HT-29 (cell line): ENCODE results near the gene PRMT9. TPM values are rescaled to one million over a fixed set of nuclear protein-coding genes. Genes with fewer than 3 reads are reported as not detected.

Experiments
- DNase-seq: peaks from one replicate; pipeline ENCODE4 v3.0.0-alpha.2; 2015; ENCODE audit warnings: low spot score
- total RNA-seq: library from RNA; depleted of rRNA; stranded (reverse); fragments of >200 nt; shearing (Covaris generic); gene quantifications from 2 replicates; pipeline ENCODE4 v1.2.3, GENCODE V29; 2014

PRMT9 gene
- total RNA-seq, 1 experiment from 2014 or later: 3.8 TPM

DNA sequence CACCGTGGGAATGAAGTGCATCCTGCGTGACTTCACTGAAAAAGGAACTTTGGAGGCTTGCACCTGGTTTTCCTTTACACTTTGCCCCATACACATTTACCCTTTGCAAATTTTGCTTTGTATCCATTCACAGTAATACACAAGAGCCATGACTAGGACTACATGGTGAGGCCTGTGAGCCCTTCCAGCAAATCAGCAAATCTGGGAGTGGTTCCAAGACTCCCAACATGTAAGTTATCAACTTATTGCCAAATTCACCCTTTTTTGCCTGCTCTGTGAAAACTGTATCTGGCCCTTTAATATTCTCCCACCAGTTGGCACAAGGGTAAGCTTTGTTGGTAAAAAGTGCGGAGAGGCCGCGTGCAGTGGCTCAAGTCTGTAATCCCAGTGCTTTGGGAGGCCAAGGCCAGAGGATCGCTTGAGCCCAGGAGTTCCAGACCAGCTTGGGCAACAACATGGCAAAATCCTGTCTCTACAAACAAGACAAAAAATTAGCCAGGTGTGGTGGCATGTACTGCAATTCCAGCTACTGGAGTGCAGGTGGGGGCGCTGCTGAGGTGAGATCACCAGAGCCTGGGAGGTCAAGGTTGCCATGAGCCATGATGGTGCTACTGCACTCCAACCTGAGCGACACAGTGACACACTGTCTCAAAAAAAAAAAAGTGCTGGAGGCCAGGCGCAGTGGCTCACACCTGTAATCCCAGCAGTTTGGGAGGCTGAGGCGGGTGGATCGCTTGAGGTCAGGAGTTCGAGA is 5.0 kb downstream of the PRMT9 start:
- DNase-seq: peak; percentile 7

DNA sequence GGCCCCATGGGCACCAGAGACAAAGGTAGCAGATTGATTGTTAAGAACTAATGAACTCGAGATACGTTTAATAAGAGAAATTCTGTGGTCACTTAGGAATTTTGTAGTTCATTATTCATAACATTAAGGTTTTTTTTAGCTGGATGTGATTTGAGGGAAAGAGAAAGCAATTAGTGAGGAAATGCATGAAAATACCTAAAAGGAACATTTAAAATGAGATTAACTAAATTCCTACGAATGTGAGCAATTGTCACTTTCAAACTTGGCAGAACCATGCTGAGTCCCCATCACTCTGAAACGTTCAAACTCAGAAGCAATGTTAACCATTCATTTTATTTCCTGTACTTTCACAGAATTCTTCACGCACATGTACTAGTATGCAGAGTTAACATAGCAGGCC is 5.9 kb downstream of the PRMT9 start:
- no peak for DNase-seq

- DNase-seq: no peak
Measured at GRCh38 chr4:147674496-147674895, 9.5 kb downstream of the PRMT9 start.

DNA sequence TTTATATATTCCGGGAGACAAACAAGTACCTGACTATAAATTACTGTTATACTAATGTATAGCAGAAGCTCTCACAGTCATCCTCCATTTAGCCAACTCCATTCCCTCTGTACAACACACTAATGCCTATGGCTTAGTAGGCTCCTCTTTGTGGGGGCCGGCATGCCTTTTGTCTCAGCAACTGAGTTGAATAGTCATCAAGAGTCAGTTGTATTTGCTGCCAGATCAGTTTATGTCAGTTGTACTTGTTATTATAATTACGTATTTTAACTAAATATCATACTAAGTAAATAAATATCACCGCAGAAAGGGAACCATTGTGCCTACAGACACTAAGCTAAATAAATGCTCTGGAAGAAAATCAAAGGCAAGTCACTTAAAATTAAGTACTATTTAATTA is 9.9 kb downstream of the PRMT9 start:
- no peak for DNase-seq

DNA sequence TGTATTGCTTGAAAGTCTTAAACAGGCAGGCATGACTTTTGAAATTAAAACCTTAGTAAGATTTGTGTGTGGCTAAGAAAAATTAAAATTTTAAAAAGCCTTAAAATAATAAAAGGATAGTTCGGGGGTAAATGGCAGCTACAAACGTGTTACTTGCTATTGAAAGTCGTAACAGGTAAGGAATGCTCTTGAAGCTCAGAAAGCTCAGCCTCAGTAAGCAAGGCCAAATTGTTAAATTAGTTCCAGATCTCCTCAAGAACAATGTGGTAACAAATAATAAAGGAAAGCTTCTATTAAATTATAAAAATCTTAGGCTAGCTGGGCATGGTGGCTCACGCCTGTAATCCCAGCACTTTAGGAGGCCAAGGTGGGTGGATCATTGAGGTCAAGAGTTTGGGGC is 25.5 kb downstream of the PRMT9 start:
- no peak for DNase-seq

DNA sequence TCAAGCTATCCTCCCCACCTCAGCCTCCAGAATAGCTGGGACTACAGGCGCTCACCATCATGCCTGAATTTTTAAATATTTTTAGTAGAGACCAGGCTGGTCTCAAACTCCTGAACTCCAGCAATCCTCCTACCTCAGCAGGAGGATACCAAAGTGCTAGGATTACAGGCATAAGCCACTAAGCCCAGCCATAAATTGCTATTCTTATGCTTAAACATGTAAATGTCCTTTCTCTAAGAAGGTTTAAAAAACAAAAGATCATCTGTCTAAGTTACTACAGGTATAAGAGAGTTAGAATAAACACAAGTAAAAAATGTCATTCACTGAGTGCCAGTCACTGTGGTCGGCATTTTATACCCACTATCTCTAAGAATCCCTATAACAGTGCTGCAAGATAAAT is 28.3 kb downstream of the PRMT9 start:
- no peak for DNase-seq

GRCh38 chr4:147651563-147651962 is 32.4 kb downstream of the PRMT9 start:
- no peak for DNase-seq

DNA sequence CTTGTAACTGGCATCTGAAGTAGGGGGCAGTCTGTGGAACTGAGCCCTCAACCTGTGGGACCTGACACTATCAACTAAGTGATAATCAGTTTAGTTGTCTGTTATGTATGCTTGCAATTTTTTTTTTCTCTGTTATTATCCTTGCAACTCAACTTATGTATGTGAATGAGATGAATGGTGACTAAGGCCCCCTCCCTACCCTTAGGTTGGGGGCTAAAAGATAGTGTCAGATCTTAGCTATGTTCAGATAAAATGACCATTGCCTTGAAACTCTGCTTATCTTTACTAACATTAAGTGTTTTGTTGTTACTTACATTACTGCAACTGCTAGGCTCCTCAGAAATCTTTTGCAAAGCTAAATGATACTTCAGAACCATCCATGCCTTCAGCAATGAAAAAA is 35.3 kb downstream of the PRMT9 start:
- no peak for DNase-seq

DNA sequence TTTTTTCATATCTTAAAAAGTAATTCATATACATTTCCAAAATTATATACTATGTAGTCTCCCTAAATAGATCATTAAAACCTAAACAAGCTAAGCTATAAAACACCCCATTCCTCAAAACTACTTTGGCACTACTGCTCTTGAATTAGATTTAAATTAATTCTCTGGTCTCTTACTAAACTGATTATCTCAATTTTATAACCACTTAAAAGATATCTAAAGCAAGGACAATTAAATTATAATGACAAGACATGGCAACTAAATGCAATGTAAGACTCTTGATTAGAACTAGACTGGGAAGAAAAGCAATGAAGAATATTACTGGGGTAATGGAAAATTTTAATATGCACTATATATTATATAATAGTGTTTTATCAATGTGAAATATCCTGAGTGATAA is 38.9 kb downstream of the PRMT9 start:
- DNase-seq: no peak

- DNase-seq: no peak
Measured at GRCh38 chr4:147644471-147644870, 39.5 kb downstream of the PRMT9 start.

DNA sequence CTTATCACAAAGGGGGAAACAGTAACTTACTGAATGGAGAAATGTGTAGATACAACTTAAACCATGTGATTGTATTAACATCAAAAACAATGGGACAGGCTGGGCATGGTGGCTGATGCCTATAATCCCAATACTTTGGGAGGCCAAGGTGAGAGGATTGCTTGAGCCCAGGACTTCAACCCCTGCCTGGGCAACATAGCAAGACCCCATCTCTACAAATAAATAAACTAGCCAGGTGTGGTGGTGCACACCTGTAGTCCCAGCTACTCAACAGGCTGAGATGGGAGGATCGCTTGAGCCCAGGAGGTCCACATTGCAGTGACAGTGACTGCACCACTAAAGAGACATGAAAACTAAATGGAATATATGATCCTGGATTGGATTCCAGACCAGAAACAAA is 40.3 kb downstream of the PRMT9 start:
- DNase-seq: no peak

DNA sequence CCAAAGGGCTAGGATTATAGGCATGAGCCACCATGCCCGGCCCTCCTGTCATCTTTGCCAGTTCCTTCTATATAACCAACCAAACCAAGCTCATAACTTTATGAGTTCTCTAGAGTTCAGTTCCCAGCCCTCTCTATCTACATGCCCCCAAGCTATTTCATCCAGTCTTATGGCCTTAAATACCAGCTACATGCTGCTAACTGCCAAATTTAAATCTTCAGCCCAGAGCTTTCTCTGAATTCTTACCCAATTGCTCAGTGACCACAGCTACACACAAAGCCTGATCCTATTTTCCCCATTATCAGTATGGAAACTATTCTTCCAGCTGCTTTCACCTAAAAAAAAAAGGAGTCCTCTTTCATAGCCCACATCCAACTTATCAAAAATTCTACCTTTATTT is 43.6 kb downstream of the PRMT9 start:
- no peak for DNase-seq

DNA sequence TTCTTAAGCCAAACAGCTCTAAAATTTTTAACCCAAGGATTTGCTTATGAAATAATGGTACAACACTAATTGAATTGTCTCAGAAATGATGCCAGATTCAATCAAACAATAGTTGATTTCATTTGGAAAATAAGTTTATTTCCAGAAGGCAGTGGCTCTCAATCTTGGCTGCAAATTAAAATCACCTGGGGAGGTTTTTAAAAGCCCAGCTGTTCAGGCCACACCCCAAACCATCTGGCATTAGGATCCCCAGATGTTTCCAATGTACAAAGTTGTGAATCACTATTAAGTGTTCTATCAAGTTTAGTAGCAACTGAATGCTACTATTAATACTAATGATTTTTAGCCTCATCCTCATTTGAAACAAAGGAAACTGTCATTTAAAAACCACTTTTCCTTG is 44.6 kb downstream of the PRMT9 start:
- DNase-seq: no peak

GRCh38 chr4:147638942-147639341 is 45.0 kb downstream of the PRMT9 start:
- DNase-seq: no peak

- no peak for DNase-seq
Measured at GRCh38 chr4:147638365-147638764, 45.6 kb downstream of the PRMT9 start.

DNA sequence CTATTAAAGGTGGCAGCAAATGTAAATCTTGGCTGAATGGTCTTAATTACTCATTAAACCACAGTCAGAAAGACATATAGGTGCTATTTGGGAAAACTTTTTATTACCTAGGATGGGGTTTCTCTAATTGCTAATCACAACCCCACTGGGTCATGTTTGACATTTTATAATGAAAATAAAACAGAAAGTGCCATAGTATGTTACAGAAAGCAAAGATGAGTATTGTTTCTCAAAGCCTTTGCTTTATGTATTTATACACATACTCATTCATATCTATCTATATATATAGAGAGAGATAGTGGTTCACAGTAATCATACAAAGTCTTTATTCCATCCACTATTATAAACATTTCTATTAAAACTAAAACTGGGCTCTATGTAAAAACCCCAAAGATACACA is 48.6 kb downstream of the PRMT9 start:
- no peak for DNase-seq

DNA sequence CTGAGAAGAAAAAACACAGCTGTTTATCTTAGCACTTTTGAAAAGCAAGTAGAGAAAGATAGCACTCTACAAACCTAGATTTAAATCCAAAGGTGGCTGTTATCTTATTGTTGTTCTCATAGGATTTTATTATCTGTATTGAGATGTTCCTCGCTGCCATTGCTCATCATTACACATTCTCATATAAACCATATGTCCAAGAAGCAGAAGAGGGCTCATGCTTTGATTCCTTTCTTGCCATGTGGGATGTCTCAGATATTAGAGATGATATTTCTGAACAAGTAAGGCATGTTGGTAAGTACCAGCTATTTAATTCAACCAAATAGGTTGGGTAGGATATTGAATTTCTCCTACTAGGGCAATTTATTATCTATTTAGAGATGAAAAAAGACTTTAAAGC is 50.3 kb downstream of the PRMT9 start:
- DNase-seq: no peak

- DNase-seq: no peak
Measured at GRCh38 chr4:147633113-147633512, 50.9 kb downstream of the PRMT9 start.

GRCh38 chr4:147629783-147630730 is 53.9 kb downstream of the PRMT9 start:
- no peak for DNase-seq

DNA sequence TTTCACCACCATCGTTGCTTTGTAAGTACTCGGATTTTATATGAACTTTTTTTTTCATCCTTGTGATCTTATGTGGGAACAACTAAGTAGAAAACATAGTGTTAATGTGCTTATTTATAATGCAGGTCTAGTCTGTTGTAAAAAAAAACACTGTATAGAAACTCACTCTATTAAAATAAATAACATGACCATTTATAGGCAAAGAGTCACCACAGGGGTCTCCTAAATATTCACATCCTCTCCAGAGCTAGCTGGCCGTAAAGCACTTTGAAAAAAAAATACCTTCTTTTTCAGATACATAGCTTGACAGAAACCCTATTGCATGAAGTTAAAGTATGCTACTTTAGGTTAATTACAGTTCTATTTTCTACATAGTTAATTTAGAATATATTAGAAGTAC is 55.5 kb downstream of the PRMT9 start:
- no peak for DNase-seq

- DNase-seq: no peak
Measured at GRCh38 chr4:147626903-147627302, 57.1 kb downstream of the PRMT9 start.

DNA sequence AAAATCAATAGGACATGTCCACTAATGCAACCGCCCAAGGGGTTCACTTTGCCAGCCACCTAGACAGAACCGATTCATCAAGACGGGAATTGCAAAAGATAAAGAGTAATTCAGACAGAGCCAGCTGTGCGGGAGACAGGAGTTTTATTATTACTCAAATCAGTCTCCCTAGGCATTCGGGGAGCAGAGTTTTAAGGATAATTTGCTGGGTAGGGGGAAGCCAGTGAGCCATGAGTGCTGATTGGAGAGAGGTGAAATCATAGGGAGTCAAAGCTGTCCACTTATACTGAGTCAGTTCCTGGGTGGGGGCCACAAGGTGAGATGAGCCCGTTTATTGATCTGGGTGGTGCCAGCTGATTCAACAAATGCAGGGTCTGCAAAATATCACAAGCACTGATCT is 58.2 kb downstream of the PRMT9 start:
- DNase-seq: no peak

DNA sequence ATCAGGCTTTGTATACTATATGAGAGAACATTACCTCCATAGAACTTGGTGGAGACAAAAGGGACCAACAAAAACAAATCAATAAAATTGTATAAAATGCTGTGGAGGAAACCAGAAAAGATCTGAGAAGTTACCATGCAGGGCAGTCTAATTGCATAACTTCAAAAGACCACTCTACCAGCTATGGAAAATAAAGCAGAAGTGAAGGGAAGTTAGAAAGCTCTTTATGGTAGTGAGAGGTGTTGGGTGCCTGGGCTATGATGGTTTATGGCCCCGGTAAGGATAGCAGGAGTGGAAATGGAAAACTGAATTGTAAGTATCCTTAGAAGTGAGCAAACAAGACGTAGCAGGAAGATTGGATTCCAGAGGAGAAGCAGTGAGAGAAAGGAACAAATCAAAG is 63.6 kb downstream of the PRMT9 start:
- DNase-seq: no peak
